ENCODE data around the gene NINJ2.

NINJ2 gene

GRCh38 chr12:570435-570920 is 92.8 kb downstream of the NINJ2 start:
- no peak for DNase-seq (ENCODE audit: low read depth in 2 of 2)

GRCh38 chr12:569803-570434 is 93.3 kb downstream of the NINJ2 start:
- DNase-seq (ENCODE audit: low read depth in 2 of 2) = peak; percentile 85 to 91

GRCh38 chr12:569091-569676 is 94.1 kb downstream of the NINJ2 start:
- no peak for DNase-seq (ENCODE audit: low read depth in 2 of 2)

- no peak for DNase-seq (ENCODE audit: low read depth in 2 of 2)
Observed at GRCh38 chr12:568486-568885, 94.8 kb downstream of the NINJ2 start.

GRCh38 chr12:565589-566105 is 97.6 kb downstream of the NINJ2 start:
- DNase-seq (ENCODE audit: low read depth in 2 of 2) = no peak

GRCh38 chr12:565161-565560 is 98.1 kb downstream of the NINJ2 start:
- no peak for DNase-seq (ENCODE audit: low read depth in 2 of 2)

GRCh38 chr12:563787-564298 is 99.4 kb downstream of the NINJ2 start:
- no peak for DNase-seq (ENCODE audit: low read depth in 2 of 2)

- DNase-seq (ENCODE audit: low read depth in 2 of 2) = no peak
Observed at GRCh38 chr12:563250-563781, 99.9 kb downstream of the NINJ2 start.

GRCh38 chr12:562634-563033 is 100.6 kb downstream of the NINJ2 start:
- no peak for DNase-seq (ENCODE audit: low read depth in 2 of 2)

GRCh38 chr12:561908-562593 is 101.2 kb downstream of the NINJ2 start:
- no peak for DNase-seq (ENCODE audit: low read depth in 2 of 2)

GRCh38 chr12:561391-561705 is 101.9 kb downstream of the NINJ2 start:
- no peak for DNase-seq (ENCODE audit: low read depth in 2 of 2)

GRCh38 chr12:560691-561390 is 102.4 kb downstream of the NINJ2 start:
- DNase-seq (ENCODE audit: low read depth in 2 of 2) = no peak

- DNase-seq (ENCODE audit: low read depth in 2 of 2) = no peak
Observed at GRCh38 chr12:559906-560455, 103.3 kb downstream of the NINJ2 start.

- no peak for DNase-seq (ENCODE audit: low read depth in 2 of 2)
Observed at GRCh38 chr12:559208-559905, 103.9 kb downstream of the NINJ2 start.

- DNase-seq (ENCODE audit: low read depth in 2 of 2) = no peak
Observed at GRCh38 chr12:558580-558979, 104.7 kb downstream of the NINJ2 start.

- no peak for DNase-seq (ENCODE audit: low read depth in 2 of 2)
Observed at GRCh38 chr12:556498-556897, 106.7 kb downstream of the NINJ2 start.

- no peak for DNase-seq (ENCODE audit: low read depth in 2 of 2)
Observed at GRCh38 chr12:554001-554285, 109.3 kb downstream of the NINJ2 start.

- no peak for DNase-seq (ENCODE audit: low read depth in 2 of 2)
Observed at GRCh38 chr12:553216-554000, 109.8 kb downstream of the NINJ2 start.

- no peak for DNase-seq (ENCODE audit: low read depth in 2 of 2)
Observed at GRCh38 chr12:552466-552865, 110.8 kb downstream of the NINJ2 start.

GRCh38 chr12:550473-551260 is 112.6 kb downstream of the NINJ2 start:
- DNase-seq (ENCODE audit: low read depth in 2 of 2) = no peak

All from stimulated activated CD4-positive, alpha-beta T cell treated with anti-CD3 and anti-CD28 coated beads, Interleukin-4, amount 100 ng/mL, for 48 hours (primary cell).